Thoracic aorta (tissue), 2 donors: ENCODE results near the gene BCL2. TPM values are rescaled to one million over a fixed set of nuclear protein-coding genes. Genes with fewer than 3 reads are reported as not detected.

ENCODE experiments used
- ATAC-seq: fragments of 150-250 bp; one replicate; pipeline ENCODE4 v1.8.0; 2017; ENCODE audit warnings: low read depth; ENCODE audit not compliant: insufficient number of reproducible peaks, low FRiP score
- DNase-seq: peaks from one replicate; pipeline ENCODE4 v3.0.0-alpha.2; 2020; ENCODE audit warnings: low spot score
- H3K27ac ChIP-seq, 2 donors: fragments of 200-600 bp; sonication (generic); 1 replicate in 1 of 2; 2 replicates in 1 of 2; pipeline ENCODE4 v1.5.1; 2016; ENCODE audit warnings: mild to moderate bottlenecking in 2 of 2, moderate library complexity in 2 of 2
- H3K27me3 ChIP-seq: fragments of 200-600 bp; sonication (generic); replicated peaks from 2 replicates; pipeline ENCODE4 v1.6.0; 2016; ENCODE audit warnings: mild to moderate bottlenecking; ENCODE audit not compliant: insufficient read depth
- H3K36me3 ChIP-seq: fragments of 200-600 bp; sonication (generic); one replicate; pipeline ENCODE4 v1.5.1; 2016
- H3K4me1 ChIP-seq, 2 donors: fragments of 200-600 bp; sonication (generic); 1 replicate in 1 of 2; 2 replicates in 1 of 2; pipeline versions ENCODE4 v1.5.1 to v1.6.0; 2016; ENCODE audit warnings: low read depth in 2 of 2, mild to moderate bottlenecking in 1 of 2; ENCODE audit not compliant: control insufficient read depth in 1 of 2
- H3K4me3 ChIP-seq: fragments of 200-600 bp; sonication (generic); 2 replicates; pipeline ENCODE4 v1.5.1; 2016; ENCODE audit warnings: mild to moderate bottlenecking
- H3K9me3 ChIP-seq: fragments of 200-600 bp; sonication (generic); 2 replicates; pipeline ENCODE4 v1.5.1; 2016
- total RNA-seq, 2 donors: library from RNA; depleted of rRNA; stranded (reverse); fragments of >200 nt; gene quantifications; one replicate each; pipeline versions ENCODE4 v1.1.0 to v1.2.3, GENCODE V29; 2016
- TF ChIP-seq, protein P1 (sequence below): fragments of 200-600 bp; sonication (generic); IDR thresholded peaks from one replicate; pipeline ENCODE4 v1.5.1; 2019; ENCODE audit warnings: antibody characterized with exemption

Gene BCL2
- total RNA-seq, 2 donors from 2014 or later = 22.9 to 29.3 TPM

DNA sequence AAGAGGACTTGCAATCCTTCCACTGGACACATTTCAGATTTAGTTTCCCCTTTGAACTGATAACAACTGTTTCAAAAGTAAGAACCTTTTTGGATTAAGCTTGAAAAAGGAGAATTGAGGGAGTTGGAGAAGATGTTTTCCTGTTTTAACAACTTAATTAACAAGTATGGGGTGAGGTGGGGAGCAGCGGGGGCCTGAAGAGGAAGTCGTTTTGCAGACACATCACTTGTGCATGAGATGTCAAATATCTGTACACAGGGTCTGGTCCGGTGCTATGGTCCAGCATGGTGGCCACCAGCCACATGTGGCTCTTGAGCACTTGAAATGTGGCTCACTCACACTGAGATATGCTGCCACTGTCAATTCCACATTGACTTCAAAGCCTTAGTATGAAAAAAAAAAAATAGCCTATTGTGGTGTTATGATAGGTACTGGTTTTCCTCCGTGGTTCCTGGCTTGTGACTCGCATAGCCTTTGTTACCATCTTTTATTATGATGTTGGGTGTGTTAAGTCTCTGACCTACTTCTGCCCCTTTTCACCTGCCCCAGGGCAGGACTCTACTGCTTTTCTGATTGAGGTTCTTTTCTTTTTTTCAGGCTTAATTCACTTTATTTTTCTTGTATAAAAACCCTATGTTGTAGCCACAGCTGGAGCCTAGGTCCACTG lies 205.5 kb downstream of the BCL2 start:
- Histone ChIP-seq H3K9me3 (no peaks in the 10 kb centered on the region), H3K27ac (no peak overlapping the region), H3K4me3 (no peak overlapping the region), H3K36me3 (no peaks in the 10 kb centered on the region), H3K27me3 (no peaks in the 10 kb centered on the region), H3K4me1 (peaks cover 9 to 18% of the 10 kb centered on the region in 2 donors)
- TF ChIP-seq, protein P1, sequence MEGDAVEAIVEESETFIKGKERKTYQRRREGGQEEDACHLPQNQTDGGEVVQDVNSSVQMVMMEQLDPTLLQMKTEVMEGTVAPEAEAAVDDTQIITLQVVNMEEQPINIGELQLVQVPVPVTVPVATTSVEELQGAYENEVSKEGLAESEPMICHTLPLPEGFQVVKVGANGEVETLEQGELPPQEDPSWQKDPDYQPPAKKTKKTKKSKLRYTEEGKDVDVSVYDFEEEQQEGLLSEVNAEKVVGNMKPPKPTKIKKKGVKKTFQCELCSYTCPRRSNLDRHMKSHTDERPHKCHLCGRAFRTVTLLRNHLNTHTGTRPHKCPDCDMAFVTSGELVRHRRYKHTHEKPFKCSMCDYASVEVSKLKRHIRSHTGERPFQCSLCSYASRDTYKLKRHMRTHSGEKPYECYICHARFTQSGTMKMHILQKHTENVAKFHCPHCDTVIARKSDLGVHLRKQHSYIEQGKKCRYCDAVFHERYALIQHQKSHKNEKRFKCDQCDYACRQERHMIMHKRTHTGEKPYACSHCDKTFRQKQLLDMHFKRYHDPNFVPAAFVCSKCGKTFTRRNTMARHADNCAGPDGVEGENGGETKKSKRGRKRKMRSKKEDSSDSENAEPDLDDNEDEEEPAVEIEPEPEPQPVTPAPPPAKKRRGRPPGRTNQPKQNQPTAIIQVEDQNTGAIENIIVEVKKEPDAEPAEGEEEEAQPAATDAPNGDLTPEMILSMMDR = no peak
- no peak for DNase-seq
- no peak for ATAC-seq

DNA sequence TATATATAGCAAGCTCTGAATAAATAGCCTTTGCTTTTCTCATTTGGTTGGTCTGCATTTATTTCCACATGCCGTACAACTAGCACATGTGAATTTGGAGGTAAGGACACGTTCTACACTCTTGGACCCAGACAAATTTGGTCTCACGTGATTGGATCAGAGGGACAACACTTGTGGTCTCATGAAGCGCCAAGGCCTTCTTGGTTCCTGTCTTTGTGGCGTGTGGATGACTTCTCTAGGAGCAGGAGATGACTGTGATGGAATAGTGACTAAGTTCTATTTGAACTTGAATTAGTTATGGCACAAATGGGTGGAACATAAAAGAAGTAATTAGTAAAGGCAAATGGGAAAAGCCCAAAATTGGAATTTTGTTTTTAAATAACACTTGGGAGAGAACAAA lies 206.9 kb downstream of the BCL2 start:
- Histone ChIP-seq H3K9me3 (no peaks in the 10 kb centered on the region), H3K4me3 (no peak overlapping the region), H3K27me3 (no peaks in the 10 kb centered on the region), H3K36me3 (no peaks in the 10 kb centered on the region), H3K27ac (peak overlapping the region in 1 of 2 donors; percentile 51), H3K4me1 (peaks cover 9 to 18% of the 10 kb centered on the region in 2 donors)
- ATAC-seq (no peak), DNase-seq (no peak)
- TF ChIP-seq, protein P1 = no peak

DNA sequence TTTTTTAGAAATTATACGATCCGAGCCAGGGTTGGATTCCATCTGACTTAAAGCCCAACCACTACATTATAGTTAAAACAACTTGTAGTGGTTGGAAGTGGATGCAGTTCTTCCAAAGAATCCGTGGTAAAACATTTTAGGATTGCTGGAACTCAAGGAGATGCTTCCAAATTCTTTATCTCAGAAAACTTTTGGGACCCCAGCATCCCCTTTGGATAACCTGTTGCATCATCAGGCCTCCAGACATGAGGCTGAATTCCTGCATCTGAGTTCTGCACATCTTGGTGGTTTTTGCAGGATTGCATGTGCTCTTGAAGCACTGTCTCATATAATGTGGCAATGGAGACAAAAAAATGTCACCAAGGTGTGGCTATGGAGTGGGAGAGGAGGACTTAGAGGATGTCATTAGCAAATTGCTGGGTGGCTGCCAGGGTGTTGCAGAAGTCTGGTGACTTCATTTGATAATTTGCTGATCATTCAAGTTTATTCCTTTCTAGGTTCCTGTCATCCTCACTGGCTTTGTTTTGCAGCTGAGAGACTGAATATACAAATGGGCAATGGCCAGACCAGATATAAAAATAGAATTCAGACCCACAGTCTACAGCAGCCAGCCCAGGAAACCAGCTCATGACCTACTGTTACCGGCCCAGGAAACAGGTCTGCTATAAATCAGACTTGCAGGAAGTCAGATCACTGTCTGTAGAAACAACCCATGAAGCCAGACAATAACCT lies 207.7 kb downstream of the BCL2 start:
- Histone ChIP-seq H3K27ac (peak overlapping the region in 1 of 2 donors; percentile 51), H3K4me1 (peaks cover 13 to 18% of the 10 kb centered on the region in 2 donors), H3K36me3 (no peaks in the 10 kb centered on the region), H3K4me3 (no peak overlapping the region), H3K27me3 (no peaks in the 10 kb centered on the region), H3K9me3 (no peaks in the 10 kb centered on the region)
- TF ChIP-seq, protein P1 = no peak
- no peak for ATAC-seq
- DNase-seq = no peak

DNA sequence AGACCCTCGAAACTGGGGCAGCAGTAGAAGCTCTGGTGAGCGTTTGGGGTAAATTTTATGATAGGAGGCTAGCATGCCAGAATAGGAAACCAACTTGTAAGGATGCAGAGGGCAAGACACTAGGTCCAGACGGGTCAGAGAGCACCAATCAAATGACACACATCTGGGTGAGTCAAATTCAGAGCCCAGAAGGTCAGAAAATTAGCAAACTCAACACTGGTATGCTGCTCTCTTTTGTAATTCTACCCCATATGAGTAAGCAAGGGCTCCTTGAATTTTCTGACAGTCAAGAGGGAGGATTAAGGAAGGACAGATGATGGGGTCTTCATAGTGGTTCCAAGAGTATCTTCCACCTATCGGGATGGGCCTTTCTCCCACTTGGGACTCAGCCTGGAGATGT lies 209.8 kb downstream of the BCL2 start:
- DNase-seq (no peak), ATAC-seq (no peak)
- H3K27ac ChIP-seq = no peak overlapping the region
- peaks cover 15 to 18% of the 10 kb centered on the region in 2 donors for H3K4me1 ChIP-seq
- no peak overlapping the region for H3K4me3 ChIP-seq
- no peaks in the 10 kb centered on the region for H3K36me3 ChIP-seq
- no peaks in the 10 kb centered on the region for H3K9me3 ChIP-seq
- no peaks in the 10 kb centered on the region for H3K27me3 ChIP-seq
- TF ChIP-seq, protein P1 = no peak

DNA sequence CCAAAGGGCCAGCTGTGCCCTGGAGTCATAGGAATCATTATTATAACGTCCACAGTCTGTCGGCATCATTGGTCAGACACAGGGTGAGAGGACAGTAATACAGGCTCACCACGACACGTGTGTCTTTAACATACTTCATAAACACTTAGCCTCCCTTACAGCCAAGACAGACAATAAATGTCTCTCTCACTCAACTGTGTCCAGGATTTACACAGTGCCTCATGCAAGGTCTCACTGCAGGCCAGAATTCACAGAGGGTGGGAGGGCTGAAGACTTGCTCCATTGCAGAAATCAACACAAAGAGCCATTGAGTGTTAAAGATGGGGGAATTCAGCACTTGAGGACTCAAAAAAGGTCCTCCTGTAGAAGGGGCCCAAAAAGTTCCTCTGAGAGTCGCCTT lies 210.5 kb downstream of the BCL2 start:
- no peaks in the 10 kb centered on the region for H3K36me3 ChIP-seq
- H3K27me3 ChIP-seq = no peaks in the 10 kb centered on the region
- H3K4me1 ChIP-seq = peaks cover 15 to 18% of the 10 kb centered on the region in 2 donors
- TF ChIP-seq, protein P1 = no peak
- ATAC-seq (no peak), DNase-seq (no peak)
- H3K9me3 ChIP-seq = no peaks in the 10 kb centered on the region
- H3K4me3 ChIP-seq = no peak overlapping the region
- no peak overlapping the region for H3K27ac ChIP-seq
